NCI-H774 (cell line): ENCODE data around the gene HORMAD2.

Experiments used
- DNase-seq: peaks from one replicate; lab custom pipeline; 2025; lab: John Stamatoyannopoulos, UW

The HORMAD2 gene

GRCh38 chr22:30079952-30080533 is at the start of gene HORMAD2:
HORMAD2 (plus strand) TSS chr22:30080464; CDS start chr22:30093953, 13,489 bp downstream.
- no peak for DNase-seq

GRCh38 chr22:30031328-30031727 is 48.9 kb upstream of the HORMAD2 start:
- DNase-seq = no peak

- DNase-seq = no peak
These were observed 48.4 kb upstream of the HORMAD2 start for GRCh38 chr22:30031764-30032455.

GRCh38 chr22:30033137-30033536 is 47.1 kb upstream of the HORMAD2 start:
- no peak for DNase-seq

- DNase-seq = no peak
These were observed 46.4 kb upstream of the HORMAD2 start for GRCh38 chr22:30033901-30034300.

- DNase-seq = no peak
These were observed 43.6 kb upstream of the HORMAD2 start for GRCh38 chr22:30036656-30037055.

GRCh38 chr22:30038219-30038618 is 42.0 kb upstream of the HORMAD2 start:
- DNase-seq = no peak

- no peak for DNase-seq
These were observed 39.6 kb upstream of the HORMAD2 start for GRCh38 chr22:30040499-30041260.

- DNase-seq = no peak
These were observed 38.8 kb upstream of the HORMAD2 start for GRCh38 chr22:30041475-30041874.

GRCh38 chr22:30041881-30042280 is 38.4 kb upstream of the HORMAD2 start:
- no peak for DNase-seq

GRCh38 chr22:30043161-30043560 is 37.1 kb upstream of the HORMAD2 start:
- no peak for DNase-seq

GRCh38 chr22:30044369-30044768 is 35.9 kb upstream of the HORMAD2 start:
- no peak for DNase-seq

GRCh38 chr22:30044881-30045493 is 35.3 kb upstream of the HORMAD2 start:
- no peak for DNase-seq

- no peak for DNase-seq
These were observed 34.8 kb upstream of the HORMAD2 start for GRCh38 chr22:30045494-30045887.

GRCh38 chr22:30045901-30046715 is 34.2 kb upstream of the HORMAD2 start:
- no peak for DNase-seq

GRCh38 chr22:30046716-30047363 is 33.4 kb upstream of the HORMAD2 start:
- no peak for DNase-seq

GRCh38 chr22:30047364-30047738 is 32.9 kb upstream of the HORMAD2 start:
- no peak for DNase-seq

GRCh38 chr22:30048681-30049080 is 31.6 kb upstream of the HORMAD2 start:
- no peak for DNase-seq

GRCh38 chr22:30054067-30054763 is 26.0 kb upstream of the HORMAD2 start:
- no peak for DNase-seq

GRCh38 chr22:30054764-30055069 is 25.5 kb upstream of the HORMAD2 start:
- DNase-seq = no peak

GRCh38 chr22:30056015-30056414 is 24.2 kb upstream of the HORMAD2 start:
- no peak for DNase-seq
